K562 (cell line): ENCODE results near the gene GRIP1.

Source experiments
- BRCA1 ChIP-seq, 2 experiments: fragments of 450-650 bp in 1 of 2; sonication (generic) in 1 of 2; formaldehyde crosslinking in 1 of 2; IDR thresholded peaks; 2 replicates each; pipeline versions ENCODE4 v1.5.0 to v1.6.1; 2017 to 2020; ENCODE audit warnings: mild to moderate bottlenecking in 1 of 2, missing genetic modification reagents in 1 of 2
- ETV6 ChIP-seq, 3 experiments: fragments of 150-350 bp in 1 of 3; sonication (generic) in 1 of 3; formaldehyde crosslinking in 1 of 3; IDR thresholded peaks; 2 replicates each; pipeline versions ENCODE4 v1.6.1 to v1.8.0; 2014 to 2022; ENCODE audit warnings: borderline replicate concordance in 2 of 3, low read depth in 2 of 3, antibody characterized with exemption in 1 of 3, low read length in 1 of 3, mild to moderate bottlenecking in 1 of 3, missing genetic modification reagents in 1 of 3
- TF ChIP-seq, protein P1 (sequence below), 3 experiments: IDR thresholded peaks in 2 of 3; conservative IDR thresholded peaks in 1 of 3; 2 replicates each; pipeline ENCODE4 v1.5.1; 2011 to 2012; ENCODE audit warnings: low read length in 3 of 3, mild to moderate bottlenecking in 3 of 3, control low read depth in 2 of 3, improper control_type of control experiment in 1 of 3, inconsistent platforms in 1 of 3, low read depth in 1 of 3, mixed read lengths in 1 of 3, moderate library complexity in 1 of 3; ENCODE audit not compliant: insufficient read depth in 2 of 3

DNA sequence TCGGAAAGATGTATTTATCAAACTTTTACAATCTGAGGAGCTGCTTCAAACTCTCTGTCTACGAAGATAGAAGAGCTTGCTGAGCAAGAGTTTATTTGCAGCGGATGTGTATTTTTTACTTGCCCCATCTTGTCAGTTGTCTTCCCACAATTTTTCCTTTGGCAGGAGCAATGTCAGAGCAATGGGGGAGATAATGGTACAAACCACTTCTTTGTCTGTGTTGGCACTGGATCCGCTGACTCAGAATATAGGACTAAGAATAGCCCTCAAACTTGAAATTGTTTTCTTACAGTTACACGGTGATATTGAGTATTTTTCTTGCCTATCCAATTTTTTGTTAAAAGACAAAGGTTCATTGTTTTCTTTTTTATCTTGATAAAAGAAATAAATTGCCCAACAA, 348.9 kb downstream of the GRIP1 start:
- TF ChIP-seq BRCA1 (IDR thresholded peaks at IDR 0.05), result no peak
- TF ChIP-seq BRCA1 (CRISPR knock-in tag; IDR thresholded peaks at IDR 0.05), result no peak
- TF ChIP-seq, protein P1, sequence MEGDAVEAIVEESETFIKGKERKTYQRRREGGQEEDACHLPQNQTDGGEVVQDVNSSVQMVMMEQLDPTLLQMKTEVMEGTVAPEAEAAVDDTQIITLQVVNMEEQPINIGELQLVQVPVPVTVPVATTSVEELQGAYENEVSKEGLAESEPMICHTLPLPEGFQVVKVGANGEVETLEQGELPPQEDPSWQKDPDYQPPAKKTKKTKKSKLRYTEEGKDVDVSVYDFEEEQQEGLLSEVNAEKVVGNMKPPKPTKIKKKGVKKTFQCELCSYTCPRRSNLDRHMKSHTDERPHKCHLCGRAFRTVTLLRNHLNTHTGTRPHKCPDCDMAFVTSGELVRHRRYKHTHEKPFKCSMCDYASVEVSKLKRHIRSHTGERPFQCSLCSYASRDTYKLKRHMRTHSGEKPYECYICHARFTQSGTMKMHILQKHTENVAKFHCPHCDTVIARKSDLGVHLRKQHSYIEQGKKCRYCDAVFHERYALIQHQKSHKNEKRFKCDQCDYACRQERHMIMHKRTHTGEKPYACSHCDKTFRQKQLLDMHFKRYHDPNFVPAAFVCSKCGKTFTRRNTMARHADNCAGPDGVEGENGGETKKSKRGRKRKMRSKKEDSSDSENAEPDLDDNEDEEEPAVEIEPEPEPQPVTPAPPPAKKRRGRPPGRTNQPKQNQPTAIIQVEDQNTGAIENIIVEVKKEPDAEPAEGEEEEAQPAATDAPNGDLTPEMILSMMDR (IDR thresholded peaks at IDR 0.05 in 2 of 3, conservative IDR thresholded peaks at IDR 0.05 in 1 of 3; ENCODE audit: insufficient read depth in 2 of 3, low read depth in 1 of 3, low read length in 3 of 3), result no peak
- TF ChIP-seq ETV6 (IDR thresholded peaks at IDR 0.05; ENCODE audit: borderline replicate concordance in 1 of 2, low read depth in 2 of 2, low read length in 1 of 2), result no peak
- no peak for TF ChIP-seq ETV6 (CRISPR knock-in tag; IDR thresholded peaks at IDR 0.05; ENCODE audit: borderline replicate concordance)
